H7 (cell line): Measurements from ENCODE around the gene DDX6. TPM values are rescaled to one million over a fixed set of nuclear protein-coding genes. Genes with fewer than 3 reads are reported as not detected.
"Not testable (repeated sequence)": the region's sequence is repeated elsewhere in the genome, so short reads cannot be mapped to it uniquely, and the experiment has no call there.

Experiments
- DNase-seq: peaks from one replicate; pipeline ENCODE4 v3.0.0; 2012
- H3K27me3 ChIP-seq: 2 replicates; pipeline ENCODE4 v1.6.0; 2011; ENCODE audit warnings: mild to moderate bottlenecking, low read length; ENCODE audit not compliant: control insufficient read depth, insufficient read depth
- H3K36me3 ChIP-seq: replicated peaks from 2 replicates; pipeline ENCODE4 v1.5.1; 2011; ENCODE audit warnings: low read length; ENCODE audit not compliant: control insufficient read depth, insufficient read depth
- H3K4me3 ChIP-seq: 2 replicates; pipeline ENCODE4 v1.5.1; 2011; ENCODE audit warnings: low read depth, mild to moderate bottlenecking, control low read depth, low read length, moderate library complexity; ENCODE audit not compliant: insufficient read depth
- total RNA-seq: library from RNA; depleted of rRNA; stranded (reverse); fragments of >200 nt; shearing (Covaris generic); gene quantifications from 2 replicates; pipeline ENCODE4 v1.2.3, GENCODE V29; 2014; rRNA removed

DDX6 gene
- total RNA-seq, 1 experiment from 2014 or later = 72.1 TPM

DNA sequence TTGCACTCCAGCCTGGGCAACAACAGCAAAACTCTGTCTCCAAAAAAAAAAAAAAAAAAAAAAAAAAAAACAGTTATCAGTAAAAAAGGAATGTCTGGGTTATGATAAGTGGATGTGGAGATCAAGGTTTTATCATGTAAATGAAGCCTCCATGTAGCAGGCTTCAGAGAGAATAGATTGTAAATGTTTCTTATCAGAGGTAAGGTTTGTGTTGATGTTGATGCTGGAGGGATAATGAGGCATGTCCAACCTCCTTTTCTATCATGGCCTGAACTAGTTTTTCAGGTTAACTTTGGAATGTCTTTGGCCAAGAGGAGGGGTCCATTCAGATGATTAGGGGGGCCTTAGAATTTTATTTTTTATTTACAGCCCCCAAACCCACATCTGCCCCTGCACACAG, 76.1 kb downstream of the DDX6 start:
- no peak for DNase-seq
- Histone ChIP-seq H3K27me3 (no peaks in the 10 kb centered on the region), H3K36me3 (peaks cover 2% of the 10 kb centered on the region), H3K4me3 (no peak overlapping the region)

DNA sequence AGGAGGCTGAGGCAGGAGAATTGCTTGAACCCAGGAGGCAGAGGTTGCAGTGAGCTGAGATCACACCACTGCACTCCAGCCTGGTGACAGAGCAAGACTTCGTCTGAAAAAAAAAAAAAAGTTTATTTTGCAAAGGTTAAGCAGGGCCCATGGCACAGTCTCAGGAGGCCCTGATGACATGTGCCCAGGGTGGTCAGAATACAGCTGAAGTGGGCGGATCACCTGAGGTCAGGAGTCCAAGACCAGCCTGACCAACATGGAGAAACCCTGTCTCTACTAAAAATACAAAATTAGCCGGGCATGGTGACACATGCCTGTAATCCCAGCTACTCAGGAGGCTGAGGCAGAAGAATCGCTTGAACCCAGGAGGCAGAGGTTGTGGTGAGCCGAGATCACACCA, 76.5 kb downstream of the DDX6 start:
- not testable (repeated sequence) for H3K4me3 ChIP-seq, H3K27me3 ChIP-seq, H3K36me3 ChIP-seq, DNase-seq

DNA sequence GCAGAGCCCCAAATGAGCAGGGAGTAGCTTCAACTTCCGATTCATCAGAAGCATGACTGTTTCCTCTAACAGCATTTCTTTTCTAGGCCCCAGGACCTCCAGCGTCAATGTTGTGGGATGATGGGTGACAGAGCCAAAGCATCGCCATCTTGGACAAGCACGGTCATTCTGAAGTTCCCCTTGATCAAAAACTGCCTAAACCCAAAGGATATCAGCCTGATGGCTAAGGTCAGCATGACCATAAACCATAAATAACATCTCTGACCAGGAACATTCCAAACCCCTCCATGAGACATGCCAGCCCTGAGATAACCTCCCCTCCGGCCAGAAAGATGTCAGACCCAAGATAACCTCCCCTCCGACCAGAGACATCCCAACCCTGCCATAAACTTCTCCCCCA, 82.7 kb downstream of the DDX6 start:
- no peak for DNase-seq

DNA sequence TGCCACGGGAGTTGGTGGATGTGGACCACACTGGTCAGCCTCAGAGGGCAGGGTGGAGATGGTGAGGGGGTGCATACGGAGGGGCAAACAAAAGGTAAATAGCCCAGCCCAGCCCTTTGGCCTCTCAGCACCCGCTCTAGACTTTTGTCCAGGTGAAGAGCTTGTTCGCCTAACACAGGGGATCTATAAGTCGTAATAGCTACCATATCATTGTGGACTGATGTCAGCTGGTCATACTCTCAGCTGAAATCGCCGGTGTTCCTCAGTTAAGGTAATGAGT, 84.5 kb downstream of the DDX6 start:
- Histone ChIP-seq H3K4me3 (no peak overlapping the region), H3K36me3 (0 out of 2 replicates have a peak, but pooled peaks cover 2% of the 10 kb centered on the region), H3K27me3 (no peaks in the 10 kb centered on the region)
- DNase-seq = no peak

More for the DNA sequence above, 82.7 kb downstream of the DDX6 start:
- Histone ChIP-seq H3K27me3 (no peaks in the 10 kb centered on the region), H3K36me3 (peaks cover 2% of the 10 kb centered on the region; the same call in 1 of the 2 replicates), H3K4me3 (no peak overlapping the region)

DNA sequence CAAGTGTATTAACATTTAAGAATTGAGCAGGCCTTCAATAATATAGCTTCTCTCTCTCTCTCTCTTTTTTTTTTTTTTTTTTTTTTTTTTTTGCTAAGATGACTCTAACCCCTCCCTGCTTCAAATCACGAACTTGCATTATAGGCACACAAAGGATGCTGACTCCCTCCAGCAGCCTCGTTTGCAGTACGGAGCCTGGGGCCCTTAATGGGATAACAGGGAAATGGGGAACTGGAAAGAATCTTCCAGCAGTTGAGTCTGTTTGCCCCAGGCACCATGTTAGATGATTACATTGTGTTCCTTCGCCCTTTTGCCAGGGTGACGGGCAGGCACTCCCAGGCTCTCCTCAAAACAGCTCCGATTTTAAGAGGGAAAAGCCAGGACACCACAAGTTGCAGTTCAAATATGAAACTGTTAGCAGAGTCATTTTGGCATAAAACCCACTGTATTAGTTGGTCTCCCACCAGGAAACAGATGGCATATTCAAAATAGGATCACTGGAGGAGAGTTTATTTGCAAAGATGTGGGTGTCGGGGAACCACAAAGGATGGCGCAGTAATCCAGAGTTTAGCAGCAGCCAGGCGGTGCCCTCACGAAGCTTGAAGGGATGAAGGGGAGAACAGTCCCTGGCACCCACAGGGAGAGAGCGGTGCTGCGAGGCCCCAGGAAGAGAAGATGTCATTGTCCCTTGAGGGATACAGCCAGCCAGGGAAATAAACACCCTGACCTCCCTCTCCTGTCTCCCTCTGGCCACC, 85.0 kb downstream of the DDX6 start:
- Histone ChIP-seq H3K4me3 (no peak overlapping the region), H3K36me3 (0 out of 2 replicates have a peak, but pooled peaks cover 2% of the 10 kb centered on the region), H3K27me3 (no peaks in the 10 kb centered on the region)
- DNase-seq = no peak

DNA sequence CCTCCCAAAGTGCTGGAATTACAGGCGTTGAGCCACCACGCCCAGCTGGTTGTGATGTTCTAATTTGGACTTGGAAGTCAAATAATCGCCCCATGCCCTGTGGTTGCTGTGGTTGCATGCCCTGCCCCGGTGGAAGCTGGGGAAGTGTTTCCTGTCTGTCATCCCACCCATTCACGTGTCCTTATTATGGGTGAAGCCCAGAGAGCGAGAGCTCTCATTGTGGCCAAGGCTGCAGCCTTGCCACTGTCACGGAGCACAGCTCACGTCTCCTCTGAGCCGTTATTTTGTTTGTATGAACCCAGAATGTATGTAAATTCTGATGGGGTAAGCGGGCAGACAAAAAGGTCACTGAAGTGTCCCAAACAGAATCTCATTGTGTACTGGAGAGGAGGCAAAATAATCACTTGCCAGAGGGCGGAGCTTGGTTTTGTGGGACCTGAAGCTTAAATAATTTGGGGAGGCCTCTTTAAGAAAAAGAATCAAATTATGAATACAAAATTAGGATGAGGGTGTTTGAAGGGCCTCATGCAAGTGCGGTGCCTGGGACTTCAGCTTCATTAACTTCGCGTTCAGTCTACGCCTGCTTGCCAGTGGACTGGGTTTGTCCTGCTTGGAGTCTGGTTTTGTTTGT, 85.7 kb downstream of the DDX6 start:
- no peaks in the 10 kb centered on the region for H3K27me3 ChIP-seq
- no peak overlapping the region for H3K4me3 ChIP-seq
- no peak for DNase-seq
- H3K36me3 ChIP-seq = no peaks in the 10 kb centered on the region

DNA sequence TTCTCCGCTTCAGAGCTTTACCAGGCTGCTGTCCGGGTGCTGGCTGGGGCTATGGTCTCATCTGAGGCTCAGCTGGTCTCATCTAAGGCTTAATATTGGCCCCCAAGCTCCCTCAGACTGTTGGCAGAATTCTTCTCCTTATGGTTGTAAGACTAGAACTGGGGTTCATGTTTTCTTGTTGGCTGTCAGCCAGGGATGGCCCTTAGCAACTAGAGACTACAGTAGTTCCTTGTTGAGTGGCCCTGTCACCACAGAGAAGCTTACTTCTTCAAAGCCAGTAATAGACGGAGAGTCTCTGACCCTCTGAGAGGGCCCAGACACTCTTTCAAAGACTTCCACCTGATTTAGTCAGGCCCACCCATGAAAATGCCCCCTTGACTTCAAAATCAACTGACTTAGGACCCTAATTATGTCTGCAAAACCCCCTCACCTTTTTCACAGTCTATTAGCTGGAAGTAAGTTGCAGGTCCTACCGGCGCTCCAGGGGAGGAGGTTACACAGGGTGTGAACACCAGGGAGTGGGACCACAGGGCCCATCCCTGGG, 87.3 kb downstream of the DDX6 start:
- Histone ChIP-seq H3K4me3 (no peak overlapping the region), H3K36me3 (no peaks in the 10 kb centered on the region), H3K27me3 (no peaks in the 10 kb centered on the region)
- DNase-seq = no peak

DNA sequence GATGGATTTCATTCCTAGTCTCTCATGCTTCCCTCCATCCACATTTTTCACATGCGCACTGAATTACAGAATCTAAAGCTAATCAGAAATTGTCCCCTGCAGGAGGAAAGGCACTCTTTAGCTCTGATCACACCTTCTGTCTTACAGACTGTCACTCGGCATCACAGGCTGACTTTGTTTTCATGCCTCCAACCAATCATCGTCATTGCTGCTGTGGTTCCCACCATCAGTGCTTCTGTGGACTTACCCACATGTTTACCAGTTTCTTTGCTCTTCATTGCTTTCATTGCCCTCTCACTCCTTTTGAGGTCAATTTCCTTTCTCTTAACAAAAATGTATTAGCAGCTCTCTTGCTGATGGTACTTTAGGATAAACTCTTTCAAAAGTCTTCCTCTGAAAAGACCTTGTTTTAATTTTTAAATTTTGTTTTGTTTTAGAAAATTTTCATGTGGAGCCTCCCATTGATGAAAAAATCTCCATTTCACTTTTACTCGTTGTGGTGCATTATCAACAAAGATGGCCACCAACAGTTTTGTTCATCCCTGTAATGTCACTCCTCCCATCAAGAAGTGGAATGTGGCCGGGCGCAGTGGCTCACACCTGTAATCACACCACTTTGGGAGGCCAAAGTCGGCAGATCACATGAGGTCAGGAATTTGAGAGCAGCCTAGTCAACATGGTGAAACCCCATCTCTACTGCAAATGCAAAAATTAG, 91.3 kb downstream of the DDX6 start:
- H3K27me3 ChIP-seq = no peaks in the 10 kb centered on the region
- H3K4me3 ChIP-seq = no peak overlapping the region
- H3K36me3 ChIP-seq = no peaks in the 10 kb centered on the region
- no peak for DNase-seq

Other genes with a start within 250 kb of the DDX6 start
- gene IFT46, start 225.2 kb downstream of the DDX6 start, total RNA-seq = 3.9 and 8.9 TPM in 2 replicates
- 136 and 152 TPM in 2 replicates for gene ARCN1, start 218.8 kb downstream of the DDX6 start, total RNA-seq
- gene PHLDB1, start 183.5 kb downstream of the DDX6 start, total RNA-seq = 48.7 and 55.0 TPM in 2 replicates
- not detected in 2 replicates for gene TREH, start 111.5 kb downstream of the DDX6 start, total RNA-seq
- 0.04 TPM in 1 of 2 replicates, not detected in the other for gene CXCR5, start 92.7 kb upstream of the DDX6 start, total RNA-seq
- 15.8 and 18.5 TPM in 2 replicates for gene BCL9L, start 134.8 kb upstream of the DDX6 start, total RNA-seq
- 0.21 TPM in 1 of 2 replicates, not detected in the other for gene UPK2, start 165.1 kb upstream of the DDX6 start, total RNA-seq
- not detected in 2 replicates for gene FOXR1, start 180.6 kb upstream of the DDX6 start, total RNA-seq
- 15.7 and 18.0 TPM in 2 replicates for gene CENATAC, start 207.0 kb upstream of the DDX6 start, total RNA-seq
- gene RPS25, start 227.2 kb upstream of the DDX6 start, total RNA-seq = 881 and 959 TPM in 2 replicates
- 78.3 and 98.2 TPM in 2 replicates for gene TRAPPC4, start 227.6 kb upstream of the DDX6 start, total RNA-seq
- 53.2 and 54.5 TPM in 2 replicates for gene SLC37A4, start 239.7 kb upstream of the DDX6 start, total RNA-seq